ENCODE measurements around the gene MARCHF11.

DNA sequence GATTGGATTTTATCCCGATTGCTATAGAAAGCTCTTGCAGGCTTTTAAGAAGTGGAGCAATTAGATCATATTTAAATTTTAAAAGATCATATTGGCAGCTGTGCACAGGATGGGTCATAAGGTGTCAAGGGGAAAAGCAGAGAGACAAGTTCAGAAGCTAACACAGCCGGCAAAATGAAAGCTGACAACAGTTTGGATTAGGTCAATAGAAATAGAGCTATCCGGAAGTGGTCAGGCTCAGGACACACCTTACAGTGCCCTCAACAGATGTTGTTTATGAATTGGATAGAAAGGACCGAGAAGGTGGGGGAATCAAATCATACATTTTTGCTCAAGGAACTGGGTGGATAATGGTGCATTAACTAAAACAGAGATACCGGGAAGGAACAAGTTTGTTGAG is 46.3 kb upstream of the MARCHF11 start:
- TF ChIP-seq ZNF274 (IDR thresholded peaks at IDR 0.05; ENCODE audit: low read depth, low read length) (no peak), SUZ12 (IDR thresholded peaks at IDR 0.05; ENCODE audit: extremely low read depth, insufficient read depth, insufficient read length) (no peak)
